ENCODE measurements around the gene SLC25A45. TPM values are rescaled to one million over a fixed set of nuclear protein-coding genes. Genes with fewer than 3 reads are reported as not detected.
"Not testable (repeated sequence)": the region's sequence is repeated elsewhere in the genome, so short reads cannot be mapped to it uniquely, and the experiment has no call there.

The SLC25A45 gene
- polyA plus RNA-seq, 1 donor (not counting 4 experiments of a cell fraction or from before 2014, with no cell fraction given) = 0.20 TPM

GRCh38 chr11:65414776-65415498 is 32.5 kb upstream of the SLC25A45 start:
- Histone ChIP-seq H3K9me1 (ENCODE audit: control insufficient read depth, extremely low read depth, insufficient read depth, low read length) (peaks cover 4% of the 10 kb centered on the region), H3K4me3 (ENCODE audit: control insufficient read depth in 2 of 3, extremely low read depth in 1 of 3, insufficient read depth in 2 of 3, low read depth in 1 of 3, low read length in 3 of 3) (no peak overlapping the region), H3K9ac (ENCODE audit: control insufficient read depth, extremely low read depth, insufficient read depth, low read length) (no peak overlapping the region), H3K27ac (ENCODE audit: control insufficient read depth, insufficient read depth, low read length) (no peak overlapping the region), H3K4me2 (ENCODE audit: control insufficient read depth, extremely low read depth, insufficient read depth, low read depth, low read length) (no peak overlapping the region), H3K79me2 (ENCODE audit: control insufficient read depth, insufficient read depth, low read length) (no peaks in the 10 kb centered on the region), H2AFZ (ENCODE audit: control insufficient read depth, low read length) (no peak overlapping the region), H3K27me3 (ENCODE audit: control insufficient read depth, extremely low read depth, insufficient read depth, low read length) (no peaks in the 10 kb centered on the region), H3K9me3 (ENCODE audit: control insufficient read depth, low read depth, low read length) (no peaks in the 10 kb centered on the region), H3K4me1 (ENCODE audit: control insufficient read depth, extremely low read depth, insufficient read depth, low read length) (peaks cover 41% of the 10 kb centered on the region), H4K20me1 (ENCODE audit: control insufficient read depth, extremely low read depth, insufficient read depth, low read length) (no peaks in the 10 kb centered on the region), H3K36me3 (ENCODE audit: control insufficient read depth in 2 of 2, extremely low read depth in 1 of 2, insufficient read depth in 2 of 2, low read length in 2 of 2) (peaks cover under 1 to 23% of the 10 kb centered on the region in 2 experiments)
- TF ChIP-seq EZH2 (IDR thresholded peaks at IDR 0.05; ENCODE audit: low read length) (no peak), CTCF (optimal IDR thresholded peaks at IDR 0.05 in 1 of 3, IDR thresholded peaks at IDR 0.05 in 1 of 3, conservative IDR thresholded peaks at IDR 0.05 in 1 of 3; ENCODE audit: extremely low read depth in 1 of 3, insufficient read depth in 2 of 3, low read length in 3 of 3) (no peak)
- DNase-seq (ENCODE audit: low read depth, low spot score) (no peak), FAIRE-seq (no peak)
- dilution Hi-C loops (cut with MboI; ENCODE audit: extremely low pct_ligation_motif_present, low sequenced_read_pairs) = no loop called here

GRCh38 chr11:65413077-65413664 is 30.7 kb upstream of the SLC25A45 start:
- FAIRE-seq; H2AFZ ChIP-seq (ENCODE audit: control insufficient read depth, low read length); H3K4me2 ChIP-seq (ENCODE audit: control insufficient read depth, extremely low read depth, insufficient read depth, low read depth, low read length); H3K9me3 ChIP-seq (ENCODE audit: control insufficient read depth, low read depth, low read length); DNase-seq (ENCODE audit: low read depth, low spot score); H3K27me3 ChIP-seq (ENCODE audit: control insufficient read depth, extremely low read depth, insufficient read depth, low read length); dilution Hi-C loops (cut with MboI; ENCODE audit: extremely low pct_ligation_motif_present, low sequenced_read_pairs); H3K27ac ChIP-seq (ENCODE audit: control insufficient read depth, insufficient read depth, low read length); H3K4me3 ChIP-seq (ENCODE audit: control insufficient read depth in 2 of 3, extremely low read depth in 1 of 3, insufficient read depth in 2 of 3, low read depth in 1 of 3, low read length in 3 of 3); H3K79me2 ChIP-seq (ENCODE audit: control insufficient read depth, insufficient read depth, low read length); H3K9ac ChIP-seq (ENCODE audit: control insufficient read depth, extremely low read depth, insufficient read depth, low read length); H3K9me1 ChIP-seq (ENCODE audit: control insufficient read depth, extremely low read depth, insufficient read depth, low read length); H4K20me1 ChIP-seq (ENCODE audit: control insufficient read depth, extremely low read depth, insufficient read depth, low read length): not testable (repeated sequence)
- Histone ChIP-seq H3K36me3 (ENCODE audit: control insufficient read depth in 2 of 2, extremely low read depth in 1 of 2, insufficient read depth in 2 of 2, low read length in 2 of 2) (peaks cover 11 to 28% of the 10 kb centered on the region in 2 experiments), H3K4me1 (ENCODE audit: control insufficient read depth, extremely low read depth, insufficient read depth, low read length) (peaks cover 23% of the 10 kb centered on the region)

Data from keratinocyte (primary cell).